H1 (cell line): ENCODE results near the gene KLC4. TPM values are rescaled to one million over a fixed set of nuclear protein-coding genes. Genes with fewer than 3 reads are reported as not detected.

Experiments used
- MAFK ChIP-seq: IDR thresholded peaks from 2 replicates; pipeline ENCODE4 v1.6.1; 2012; ENCODE audit warnings: low read depth, mild to moderate bottlenecking, improper control_type of control experiment, low read length
- SP4 ChIP-seq: IDR thresholded peaks from 2 replicates; pipeline ENCODE4 v1.6.1; 2012; ENCODE audit warnings: low read length, inconsistent platforms
- TCF12 ChIP-seq: IDR thresholded peaks from 2 replicates; pipeline ENCODE4 v1.6.1; 2011; ENCODE audit warnings: low read depth, mild to moderate bottlenecking, low read length
- polyA plus RNA-seq, 7 experiments: library from polyadenylated mRNA; depleted of rRNA in 3 of 7; stranded (reverse) in 5 of 7; unstranded in 2 of 7; fragments of >200 nt in 5 of 7; fragments of 200-250 nt in 2 of 7; gene quantifications; 1 replicate in 5 of 7; 2 replicates in 1 of 7; 4 replicates in 1 of 7; pipeline versions ENCODE4 v1.2.1 to v1.2.3, GENCODE V29; 2011 to 2013; ENCODE audit warnings: missing spikeins in 2 of 7, mixed read lengths in 2 of 7
- total RNA-seq: library from RNA; stranded (reverse); fragmentation: NEBNext Ultra II Directional; extraction: Animal tissue kit (Norgen Biotek cat#: 25700); gene quantifications from 2 replicates; pipeline ENCODE4 v1.2.1, GENCODE V29; 2021

The KLC4 gene
- total and polyA plus RNA-seq, 2 of the 8 experiments (the other 6 are each of a cell fraction or from before 2014, with no cell fraction given) = 15.7 to 28.5 TPM

- TF ChIP-seq MAFK = no peak
- no peak for TF ChIP-seq TCF12
- no peak for TF ChIP-seq SP4
Observed at GRCh38 chr6:43058531-43058930, 900 bp upstream of the KLC4 start (continued).
